ENCODE measurements around the gene ATG16L2. TPM values are rescaled to one million over a fixed set of nuclear protein-coding genes. Genes with fewer than 3 reads are reported as not detected.
"Not testable (repeated sequence)": the region's sequence is repeated elsewhere in the genome, so short reads cannot be mapped to it uniquely, and the experiment has no call there.

ATG16L2 gene
- total and polyA plus RNA-seq, 2 donors (not counting 1 experiment from before 2014, with no cell fraction given), result 3.3 to 8.8 TPM

GRCh38 chr11:72826942-72827480 is 12.8 kb downstream of the ATG16L2 start:
- Histone ChIP-seq H3K4me1 (ENCODE audit: control insufficient read depth, extremely low read depth, insufficient read depth, low read length) (peaks cover 9% of the 10 kb centered on the region), H3K9ac (ENCODE audit: insufficient read depth, low read length) (no peak overlapping the region), H3K27me3 (ENCODE audit: control insufficient read depth, insufficient read depth, low read length) (no peaks in the 10 kb centered on the region), H3K36me3 (ENCODE audit: control insufficient read depth, insufficient read depth, low read length) (no peaks in the 10 kb centered on the region), H3K4me3 (replicated peaks in 1 of 4; ENCODE audit: control extremely low read depth in 1 of 4, insufficient read depth in 1 of 4, low read depth in 3 of 4, low read length in 4 of 4) (no peak overlapping the region), H3K4me2 (ENCODE audit: extremely low read depth, insufficient read depth, low read length) (no peak overlapping the region), H3K27ac (ENCODE audit: insufficient read depth, low read length) (no peak overlapping the region), H2AFZ (ENCODE audit: low read length) (no peak overlapping the region), H3K79me2 (ENCODE audit: control insufficient read depth, insufficient read depth, low read length) (no peaks in the 10 kb centered on the region), H4K20me1 (ENCODE audit: control insufficient read depth, extremely low read depth, insufficient read depth, low read length) (no peaks in the 10 kb centered on the region), H3K9me3 (ENCODE audit: control insufficient read depth, insufficient read depth, low read depth, low read length) (no peaks in the 10 kb centered on the region)
- TF ChIP-seq CTCF (conservative IDR thresholded peaks at IDR 0.05 in 1 of 2, IDR thresholded peaks at IDR 0.05 in 1 of 2; ENCODE audit: low read depth in 1 of 2, low read length in 2 of 2) (no peak), EZH2 (IDR thresholded peaks at IDR 0.05; ENCODE audit: low read length, missing control alignments) (no peak)
- no peak for DNase-seq (ENCODE audit: low read depth in 2 of 2)

GRCh38 chr11:72827656-72828055 is 13.4 kb downstream of the ATG16L2 start:
- H4K20me1 ChIP-seq (ENCODE audit: control insufficient read depth, extremely low read depth, insufficient read depth, low read length); H3K4me1 ChIP-seq (ENCODE audit: control insufficient read depth, extremely low read depth, insufficient read depth, low read length); H3K79me2 ChIP-seq (ENCODE audit: control insufficient read depth, insufficient read depth, low read length); H2AFZ ChIP-seq (ENCODE audit: low read length); H3K4me3 ChIP-seq (replicated peaks in 1 of 4; ENCODE audit: control extremely low read depth in 1 of 4, insufficient read depth in 1 of 4, low read depth in 3 of 4, low read length in 4 of 4); H3K36me3 ChIP-seq (ENCODE audit: control insufficient read depth, insufficient read depth, low read length); DNase-seq (ENCODE audit: low read depth in 2 of 2); H3K27me3 ChIP-seq (ENCODE audit: control insufficient read depth, insufficient read depth, low read length); H3K9me3 ChIP-seq (ENCODE audit: control insufficient read depth, insufficient read depth, low read depth, low read length): not testable (repeated sequence)
- Histone ChIP-seq H3K9ac (ENCODE audit: insufficient read depth, low read length) (peak overlapping the region; percentile 1), H3K27ac (ENCODE audit: insufficient read depth, low read length) (peak overlapping the region; percentile 39), H3K4me2 (ENCODE audit: extremely low read depth, insufficient read depth, low read length) (peak overlapping the region; percentile 6)

GRCh38 chr11:72828081-72828567 is 13.9 kb downstream of the ATG16L2 start:
- H3K4me1 ChIP-seq (ENCODE audit: control insufficient read depth, extremely low read depth, insufficient read depth, low read length), result peaks cover 9% of the 10 kb centered on the region
- no peaks in the 10 kb centered on the region for H3K9me3 ChIP-seq (ENCODE audit: control insufficient read depth, insufficient read depth, low read depth, low read length)
- no peaks in the 10 kb centered on the region for H3K36me3 ChIP-seq (ENCODE audit: control insufficient read depth, insufficient read depth, low read length)
- peak overlapping the region; percentile 1 for H3K9ac ChIP-seq (ENCODE audit: insufficient read depth, low read length)
- peak overlapping the region; percentile 6 for H3K4me2 ChIP-seq (ENCODE audit: extremely low read depth, insufficient read depth, low read length)
- H3K27me3 ChIP-seq (ENCODE audit: control insufficient read depth, insufficient read depth, low read length), result no peaks in the 10 kb centered on the region
- DNase-seq (ENCODE audit: low read depth in 2 of 2), result peak in 1 of 2 donors; percentile 48
- no peaks in the 10 kb centered on the region for H4K20me1 ChIP-seq (ENCODE audit: control insufficient read depth, extremely low read depth, insufficient read depth, low read length)
- H3K79me2 ChIP-seq (ENCODE audit: control insufficient read depth, insufficient read depth, low read length), result no peaks in the 10 kb centered on the region
- H3K27ac ChIP-seq (ENCODE audit: insufficient read depth, low read length), result peak overlapping the region; percentile 39
- no peak overlapping the region for H2AFZ ChIP-seq (ENCODE audit: low read length)
- no peak overlapping the region for H3K4me3 ChIP-seq (replicated peaks in 1 of 4; ENCODE audit: control extremely low read depth in 1 of 4, insufficient read depth in 1 of 4, low read depth in 3 of 4, low read length in 4 of 4)
- TF ChIP-seq CTCF (conservative IDR thresholded peaks at IDR 0.05 in 1 of 2, IDR thresholded peaks at IDR 0.05 in 1 of 2; ENCODE audit: low read depth in 1 of 2, low read length in 2 of 2), result no peak
- no peak for TF ChIP-seq EZH2 (IDR thresholded peaks at IDR 0.05; ENCODE audit: low read length, missing control alignments)

Data from fibroblast of lung (primary cell).